RPMI8226 (cell line): ENCODE data around the gene CHRM5.
"Not testable (repeated sequence)": the region's sequence is repeated elsewhere in the genome, so short reads cannot be mapped to it uniquely, and the experiment has no call there.

Experiments used
- DNase-seq: peaks from one replicate; pipeline ENCODE4 v3.0.0-alpha.2; 2015

Gene CHRM5

GRCh38 chr15:34043391-34043790, 75.1 kb downstream of the CHRM5 start:
- no peak for DNase-seq

- no peak for DNase-seq
Measured at GRCh38 chr15:34043813-34044212, 75.5 kb downstream of the CHRM5 start.

- DNase-seq: no peak
Measured at GRCh38 chr15:34046471-34047145, 78.3 kb downstream of the CHRM5 start.

GRCh38 chr15:34047893-34048775, 79.8 kb downstream of the CHRM5 start:
- no peak for DNase-seq

GRCh38 chr15:34049112-34049511, 80.8 kb downstream of the CHRM5 start:
- DNase-seq: no peak

- DNase-seq: not testable (repeated sequence)
Measured at GRCh38 chr15:34050385-34050784, 82.1 kb downstream of the CHRM5 start.

GRCh38 chr15:34054081-34054707, 85.9 kb downstream of the CHRM5 start:
- DNase-seq: no peak

GRCh38 chr15:34055868-34056595, 87.7 kb downstream of the CHRM5 start:
- no peak for DNase-seq

GRCh38 chr15:34056911-34057310, 88.6 kb downstream of the CHRM5 start:
- DNase-seq: no peak

- no peak for DNase-seq
Measured at GRCh38 chr15:34059476-34059875, 91.2 kb downstream of the CHRM5 start.

- DNase-seq: no peak
Measured at GRCh38 chr15:34059946-34060345, 91.6 kb downstream of the CHRM5 start.

- DNase-seq: no peak
Measured at GRCh38 chr15:34064438-34064837, 96.1 kb downstream of the CHRM5 start.

- DNase-seq: no peak
Measured at GRCh38 chr15:34065261-34065660, 97.0 kb downstream of the CHRM5 start.

GRCh38 chr15:34065941-34066340, 97.6 kb downstream of the CHRM5 start:
- no peak for DNase-seq

- DNase-seq: no peak
Measured at GRCh38 chr15:34070003-34070402, 101.7 kb downstream of the CHRM5 start.

- no peak for DNase-seq
Measured at GRCh38 chr15:34076785-34077184, 108.5 kb downstream of the CHRM5 start.

GRCh38 chr15:34078900-34079299, 110.6 kb downstream of the CHRM5 start:
- DNase-seq: no peak

- DNase-seq: no peak
Measured at GRCh38 chr15:34079904-34080303, 111.6 kb downstream of the CHRM5 start.

- no peak for DNase-seq
Measured at GRCh38 chr15:34084086-34084485, 115.8 kb downstream of the CHRM5 start.

GRCh38 chr15:34085746-34086145, 117.4 kb downstream of the CHRM5 start:
- DNase-seq: no peak

GRCh38 chr15:34099914-34100313, 131.6 kb downstream of the CHRM5 start:
- no peak for DNase-seq

GRCh38 chr15:34101366-34102174, 133.3 kb downstream of the CHRM5 start, which contains the start of the genes EMC7 and PGBD4:
Gene EMC7, minus strand, starts transcription at chr15:34101862. Its CDS starts 23 bp downstream, at chr15:34101839.
Gene PGBD4, plus strand, starts transcription at chr15:34102083. Its CDS starts 449 bp downstream, at chr15:34102532.
- DNase-seq: peak; percentile 96
